NCI-H1048 (cell line): ENCODE data around the gene KLF18.
"Not testable (repeated sequence)": the region's sequence is repeated elsewhere in the genome, so short reads cannot be mapped to it uniquely, and the experiment has no call there.

ENCODE experiments used
- DNase-seq: peaks from one replicate; lab custom pipeline; 2025; lab: John Stamatoyannopoulos, UW

KLF18 gene

GRCh38 chr1:44141531-44141930 lies at the start of gene KLF18:
KLF18 (minus strand) TSS chr1:44141631; CDS start chr1:44141631, 0 bp downstream.
- no peak for DNase-seq

- DNase-seq, result no peak
These were observed 33.2 kb upstream of the KLF18 start for GRCh38 chr1:44174630-44175029.

GRCh38 chr1:44170281-44170823 lies 28.9 kb upstream of the KLF18 start:
- no peak for DNase-seq

- no peak for DNase-seq
These were observed 27.2 kb upstream of the KLF18 start for GRCh38 chr1:44168520-44169098.

GRCh38 chr1:44161546-44161945 lies 20.1 kb upstream of the KLF18 start:
- no peak for DNase-seq

GRCh38 chr1:44158871-44159270 lies 17.4 kb upstream of the KLF18 start:
- DNase-seq, result no peak

- DNase-seq, result no peak
These were observed 16.5 kb upstream of the KLF18 start for GRCh38 chr1:44157903-44158302.

- DNase-seq, result no peak
These were observed 12.6 kb upstream of the KLF18 start for GRCh38 chr1:44154049-44154448.

GRCh38 chr1:44152692-44153091 lies 11.3 kb upstream of the KLF18 start:
- no peak for DNase-seq

GRCh38 chr1:44151808-44152207 lies 10.4 kb upstream of the KLF18 start:
- DNase-seq, result no peak

GRCh38 chr1:44151332-44151731 lies 9.9 kb upstream of the KLF18 start:
- no peak for DNase-seq

- DNase-seq, result no peak
These were observed 6.2 kb upstream of the KLF18 start for GRCh38 chr1:44147582-44147981.

GRCh38 chr1:44146536-44147361 lies 5.3 kb upstream of the KLF18 start:
- no peak for DNase-seq

- no peak for DNase-seq
These were observed 3.7 kb upstream of the KLF18 start for GRCh38 chr1:44144962-44145756.

GRCh38 chr1:44139565-44139964 lies 1.9 kb downstream of the KLF18 start:
- not testable (repeated sequence) for DNase-seq

GRCh38 chr1:44138239-44138638 lies 3.2 kb downstream of the KLF18 start:
- DNase-seq, result no peak

GRCh38 chr1:44135886-44136285 lies 5.5 kb downstream of the KLF18 start:
- DNase-seq, result no peak

GRCh38 chr1:44134071-44134920 lies 7.1 kb downstream of the KLF18 start:
- no peak for DNase-seq

GRCh38 chr1:44131411-44131810 lies 10.0 kb downstream of the KLF18 start:
- DNase-seq, result no peak

GRCh38 chr1:44129616-44130500 lies 11.6 kb downstream of the KLF18 start:
- DNase-seq, result no peak
